GM19463 (cell line): ENCODE results near the gene RASD1.

Source experiments
- ATAC-seq: cut with Tn5 transposase; IDR thresholded peaks from one replicate; pipeline ENCODE4 v1.9.1; 2021; ENCODE audit warnings: mild to moderate bottlenecking, moderate library complexity; ENCODE audit not compliant: unreplicated experiment

RASD1 gene

GRCh38 chr17:17527534-17527933 lies 31.3 kb upstream of the RASD1 start:
- ATAC-seq = no peak

GRCh38 chr17:17526369-17526768 lies 30.2 kb upstream of the RASD1 start:
- no peak for ATAC-seq

GRCh38 chr17:17525956-17526355 lies 29.8 kb upstream of the RASD1 start:
- no peak for ATAC-seq

- ATAC-seq = no peak
Observed at GRCh38 chr17:17525311-17525710, 29.1 kb upstream of the RASD1 start.

- no peak for ATAC-seq
Observed at GRCh38 chr17:17523731-17524490, 27.7 kb upstream of the RASD1 start.

- ATAC-seq = no peak
Observed at GRCh38 chr17:17523001-17523730, 27.0 kb upstream of the RASD1 start.

- no peak for ATAC-seq
Observed at GRCh38 chr17:17520599-17521232, 24.5 kb upstream of the RASD1 start.

- no peak for ATAC-seq
Observed at GRCh38 chr17:17519886-17520285, 23.7 kb upstream of the RASD1 start.

- ATAC-seq = no peak
Observed at GRCh38 chr17:17518951-17519350, 22.8 kb upstream of the RASD1 start.

- ATAC-seq = no peak
Observed at GRCh38 chr17:17518014-17518413, 21.8 kb upstream of the RASD1 start.

GRCh38 chr17:17516941-17517720 lies 20.9 kb upstream of the RASD1 start:
- no peak for ATAC-seq

GRCh38 chr17:17515934-17516930 lies 20.0 kb upstream of the RASD1 start:
- ATAC-seq = no peak

GRCh38 chr17:17514993-17515933 lies 19.1 kb upstream of the RASD1 start:
- no peak for ATAC-seq

GRCh38 chr17:17514361-17514992 lies 18.3 kb upstream of the RASD1 start:
- ATAC-seq = no peak

- ATAC-seq = no peak
Observed at GRCh38 chr17:17513626-17514025, 17.4 kb upstream of the RASD1 start.

GRCh38 chr17:17512866-17513265 lies 16.7 kb upstream of the RASD1 start:
- no peak for ATAC-seq

GRCh38 chr17:17511881-17512858 lies 16.0 kb upstream of the RASD1 start:
- ATAC-seq = no peak
